ENCODE data around the gene TRPM7. TPM values are rescaled to one million over a fixed set of nuclear protein-coding genes. Genes with fewer than 3 reads are reported as not detected.
A peak's percentile ranks its signal among the peaks of the same experiment; 100 is the strongest.

TRPM7 gene
- total and polyA plus RNA-seq, 2 of the 13 experiments (the other 11 are each of a cell fraction or from before 2014, with no cell fraction given) = 11.0 to 36.0 TPM

DNA sequence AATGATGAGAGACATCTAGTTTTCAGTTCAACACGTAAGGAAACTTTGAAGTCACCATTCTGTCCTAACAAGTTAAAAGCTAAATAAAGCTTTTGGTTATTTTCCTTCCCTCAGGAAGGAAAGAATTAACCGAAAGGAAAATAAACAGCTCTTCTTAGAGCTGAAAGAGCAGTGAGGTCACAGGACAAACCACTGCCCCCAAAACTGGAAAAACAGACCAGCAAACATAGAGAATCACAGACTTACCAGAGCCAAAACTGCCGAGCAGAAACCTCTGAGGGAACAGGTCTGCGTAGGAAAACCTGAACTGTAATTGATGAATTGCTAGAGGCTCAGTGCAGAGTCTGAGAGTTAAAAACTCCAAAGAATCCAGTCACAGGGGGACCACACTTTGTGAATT, 154.8 kb downstream of the TRPM7 start:
- DNase-seq (ENCODE audit: low spot score) = no peak
- no TSS peak for BruUV-seq (replicated peaks)
- H3K4me2 ChIP-seq (ENCODE audit: low read depth, low read length) = peak overlapping the region; percentile 29; the same call in 1 of the 2 replicates
- peak overlapping the region; percentile 48 for H2AFZ ChIP-seq (ENCODE audit: low read length)
- WGBS (ENCODE audit: low lambda C conversion rate) = 63% methylated on average over 4 of the region's 4 CpGs
- H3K27me3 ChIP-seq (ENCODE audit: control insufficient read depth in 1 of 2, insufficient read depth in 2 of 2, low read length in 2 of 2) = no peaks in the 10 kb centered on the region
- TF ChIP-seq ZNF550 (CRISPR knock-in tag; IDR thresholded peaks at IDR 0.05; ENCODE audit: borderline replicate concordance) (no peak), ZNF235 (CRISPR knock-in tag; IDR thresholded peaks at IDR 0.05; ENCODE audit: borderline replicate concordance) (no peak), SP5 (CRISPR knock-in tag; IDR thresholded peaks at IDR 0.05; ENCODE audit: borderline replicate concordance, low read depth) (no peak), NFYB (CRISPR knock-in tag; IDR thresholded peaks at IDR 0.05) (no peak), PITX1 (CRISPR knock-in tag; IDR thresholded peaks at IDR 0.05) (no peak), CHD2 (IDR thresholded peaks at IDR 0.05; ENCODE audit: low read depth, low read length) (no peak), ISX (CRISPR knock-in tag; conservative IDR thresholded peaks at IDR 0.05) (no peak), TAF1 (CRISPR knock-in tag; IDR thresholded peaks at IDR 0.05) (no peak), SMAD3 (CRISPR knock-in tag; IDR thresholded peaks at IDR 0.05) (no peak), TMF1 (CRISPR knock-in tag; IDR thresholded peaks at IDR 0.05; ENCODE audit: low read depth) (no peak), ZNF792 (CRISPR knock-in tag; IDR thresholded peaks at IDR 0.05) (no peak), TBL1XR1 (IDR thresholded peaks at IDR 0.05; ENCODE audit: borderline replicate concordance, low read length, partially characterized antibody) (no peak), SP1 (IDR thresholded peaks at IDR 0.05) (no peak), SP1 (CRISPR knock-in tag; IDR thresholded peaks at IDR 0.05) (no peak), LCORL (IDR thresholded peaks at IDR 0.05) (no peak), LCORL (CRISPR knock-in tag; IDR thresholded peaks at IDR 0.05) (no peak), CCDC6 (CRISPR knock-in tag; IDR thresholded peaks at IDR 0.05) (no peak)
- TF ChIP-seq, protein P1, sequence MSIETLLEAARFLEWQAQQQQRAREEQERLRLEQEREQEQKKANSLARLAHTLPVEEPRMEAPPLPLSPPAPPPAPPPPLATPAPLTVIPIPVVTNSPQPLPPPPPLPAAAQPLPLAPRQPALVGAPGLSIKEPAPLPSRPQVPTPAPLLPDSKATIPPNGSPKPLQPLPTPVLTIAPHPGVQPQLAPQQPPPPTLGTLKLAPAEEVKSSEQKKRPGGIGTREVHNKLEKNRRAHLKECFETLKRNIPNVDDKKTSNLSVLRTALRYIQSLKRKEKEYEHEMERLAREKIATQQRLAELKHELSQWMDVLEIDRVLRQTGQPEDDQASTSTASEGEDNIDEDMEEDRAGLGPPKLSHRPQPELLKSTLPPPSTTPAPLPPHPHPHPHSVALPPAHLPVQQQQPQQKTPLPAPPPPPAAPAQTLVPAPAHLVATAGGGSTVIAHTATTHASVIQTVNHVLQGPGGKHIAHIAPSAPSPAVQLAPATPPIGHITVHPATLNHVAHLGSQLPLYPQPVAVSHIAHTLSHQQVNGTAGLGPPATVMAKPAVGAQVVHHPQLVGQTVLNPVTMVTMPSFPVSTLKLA (IDR thresholded peaks at IDR 0.05) = no peak
- TF ChIP-seq, protein P2, sequence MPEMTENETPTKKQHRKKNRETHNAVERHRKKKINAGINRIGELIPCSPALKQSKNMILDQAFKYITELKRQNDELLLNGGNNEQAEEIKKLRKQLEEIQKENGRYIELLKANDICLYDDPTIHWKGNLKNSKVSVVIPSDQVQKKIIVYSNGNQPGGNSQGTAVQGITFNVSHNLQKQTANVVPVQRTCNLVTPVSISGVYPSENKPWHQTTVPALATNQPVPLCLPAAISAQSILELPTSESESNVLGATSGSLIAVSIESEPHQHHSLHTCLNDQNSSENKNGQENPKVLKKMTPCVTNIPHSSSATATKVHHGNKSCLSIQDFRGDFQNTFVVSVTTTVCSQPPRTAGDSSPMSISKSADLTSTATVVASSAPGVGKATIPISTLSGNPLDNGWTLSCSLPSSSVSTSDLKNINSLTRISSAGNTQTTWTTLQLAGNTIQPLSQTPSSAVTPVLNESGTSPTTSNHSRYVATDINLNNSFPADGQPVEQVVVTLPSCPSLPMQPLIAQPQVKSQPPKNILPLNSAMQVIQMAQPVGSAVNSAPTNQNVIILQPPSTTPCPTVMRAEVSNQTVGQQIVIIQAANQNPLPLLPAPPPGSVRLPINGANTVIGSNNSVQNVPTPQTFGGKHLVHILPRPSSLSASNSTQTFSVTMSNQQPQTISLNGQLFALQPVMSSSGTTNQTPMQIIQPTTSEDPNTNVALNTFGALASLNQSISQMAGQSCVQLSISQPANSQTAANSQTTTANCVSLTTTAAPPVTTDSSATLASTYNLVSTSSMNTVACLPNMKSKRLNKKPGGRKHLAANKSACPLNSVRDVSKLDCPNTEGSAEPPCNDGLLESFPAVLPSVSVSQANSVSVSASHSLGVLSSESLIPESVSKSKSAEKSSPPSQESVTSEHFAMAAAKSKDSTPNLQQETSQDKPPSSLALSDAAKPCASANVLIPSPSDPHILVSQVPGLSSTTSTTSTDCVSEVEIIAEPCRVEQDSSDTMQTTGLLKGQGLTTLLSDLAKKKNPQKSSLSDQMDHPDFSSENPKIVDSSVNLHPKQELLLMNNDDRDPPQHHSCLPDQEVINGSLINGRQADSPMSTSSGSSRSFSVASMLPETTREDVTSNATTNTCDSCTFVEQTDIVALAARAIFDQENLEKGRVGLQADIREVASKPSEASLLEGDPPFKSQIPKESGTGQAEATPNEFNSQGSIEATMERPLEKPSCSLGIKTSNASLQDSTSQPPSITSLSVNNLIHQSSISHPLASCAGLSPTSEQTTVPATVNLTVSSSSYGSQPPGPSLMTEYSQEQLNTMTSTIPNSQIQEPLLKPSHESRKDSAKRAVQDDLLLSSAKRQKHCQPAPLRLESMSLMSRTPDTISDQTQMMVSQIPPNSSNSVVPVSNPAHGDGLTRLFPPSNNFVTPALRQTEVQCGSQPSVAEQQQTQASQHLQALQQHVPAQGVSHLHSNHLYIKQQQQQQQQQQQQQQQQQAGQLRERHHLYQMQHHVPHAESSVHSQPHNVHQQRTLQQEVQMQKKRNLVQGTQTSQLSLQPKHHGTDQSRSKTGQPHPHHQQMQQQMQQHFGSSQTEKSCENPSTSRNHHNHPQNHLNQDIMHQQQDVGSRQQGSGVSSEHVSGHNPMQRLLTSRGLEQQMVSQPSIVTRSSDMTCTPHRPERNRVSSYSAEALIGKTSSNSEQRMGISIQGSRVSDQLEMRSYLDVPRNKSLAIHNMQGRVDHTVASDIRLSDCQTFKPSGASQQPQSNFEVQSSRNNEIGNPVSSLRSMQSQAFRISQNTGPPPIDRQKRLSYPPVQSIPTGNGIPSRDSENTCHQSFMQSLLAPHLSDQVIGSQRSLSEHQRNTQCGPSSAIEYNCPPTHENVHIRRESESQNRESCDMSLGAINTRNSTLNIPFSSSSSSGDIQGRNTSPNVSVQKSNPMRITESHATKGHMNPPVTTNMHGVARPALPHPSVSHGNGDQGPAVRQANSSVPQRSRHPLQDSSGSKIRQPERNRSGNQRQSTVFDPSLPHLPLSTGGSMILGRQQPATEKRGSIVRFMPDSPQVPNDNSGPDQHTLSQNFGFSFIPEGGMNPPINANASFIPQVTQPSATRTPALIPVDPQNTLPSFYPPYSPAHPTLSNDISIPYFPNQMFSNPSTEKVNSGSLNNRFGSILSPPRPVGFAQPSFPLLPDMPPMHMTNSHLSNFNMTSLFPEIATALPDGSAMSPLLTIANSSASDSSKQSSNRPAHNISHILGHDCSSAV (CRISPR knock-in tag; IDR thresholded peaks at IDR 0.05; ENCODE audit: borderline replicate concordance) = no peak
- POLR2A ChIA-PET = no interaction called here
- ATAC-seq = no peak; the same call in 2 of the 3 replicates
- CTCF ChIA-PET (ENCODE audit: low intra/inter-chr PET ratio, low total read pairs) = no interaction called here
- peaks cover 11% of the 10 kb centered on the region for H3K4me1 ChIP-seq (ENCODE audit: insufficient read depth, low read length)
- FAIRE-seq = no peak
- intact Hi-C loops (cut with micrococcal nuclease; ENCODE audit: unreplicated experiment) (no loop called here), in situ Hi-C loops (cut with HindIII; ENCODE audit: extremely low pct_ligation_motif_present, low pct_unique_long_range_greater_than_20kb) (no loop called here)
- H3K9me3 ChIP-seq (ENCODE audit: low read length) = no peaks in the 10 kb centered on the region
- no peaks in the 10 kb centered on the region for H3K79me2 ChIP-seq (ENCODE audit: insufficient read depth, low read length)
- peak overlapping the region; percentile 17; the same call in 1 of the 2 replicates for H3K9ac ChIP-seq (ENCODE audit: insufficient read depth, low read depth, low read length)
- H3K36me3 ChIP-seq (replicated peaks in 1 of 2; ENCODE audit: control insufficient read depth in 1 of 2, insufficient read depth in 2 of 2, low read length in 2 of 2) = no peaks in the 10 kb centered on the region
- H3K27ac ChIP-seq (ENCODE audit: extremely low read length, insufficient read depth, low read length) = no peak overlapping the region
- H4K20me1 ChIP-seq (ENCODE audit: insufficient read depth, low read length) = no peaks in the 10 kb centered on the region
- H3K4me3 ChIP-seq (replicated peaks in 1 of 3; ENCODE audit: insufficient read depth in 1 of 3, low read depth in 2 of 3, low read length in 3 of 3) = no peak overlapping the region
